ENCODE data around the gene BAK1.

Gene BAK1

DNA sequence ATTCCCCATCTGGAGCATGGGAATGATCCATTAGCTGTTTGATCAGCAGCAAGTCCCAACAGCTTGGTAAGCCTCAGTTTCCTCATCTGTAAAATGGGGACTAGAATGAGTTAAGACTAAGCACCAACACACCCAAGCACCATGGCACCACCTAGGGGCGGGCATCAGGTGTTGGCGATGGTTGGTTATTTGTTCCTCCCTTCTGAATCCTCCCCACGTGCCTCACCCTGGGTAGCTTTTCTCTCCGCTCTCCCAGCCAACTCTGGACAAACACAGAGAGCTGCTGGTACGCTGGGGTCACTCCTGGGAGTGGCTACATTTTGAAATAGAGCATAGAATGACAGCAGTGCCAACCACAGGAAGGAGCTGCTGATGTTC is 27.7 kb upstream of the BAK1 start:
- DNase-seq (ENCODE audit: low spot score) = peak; percentile 72
- TF ChIP-seq, protein P1, sequence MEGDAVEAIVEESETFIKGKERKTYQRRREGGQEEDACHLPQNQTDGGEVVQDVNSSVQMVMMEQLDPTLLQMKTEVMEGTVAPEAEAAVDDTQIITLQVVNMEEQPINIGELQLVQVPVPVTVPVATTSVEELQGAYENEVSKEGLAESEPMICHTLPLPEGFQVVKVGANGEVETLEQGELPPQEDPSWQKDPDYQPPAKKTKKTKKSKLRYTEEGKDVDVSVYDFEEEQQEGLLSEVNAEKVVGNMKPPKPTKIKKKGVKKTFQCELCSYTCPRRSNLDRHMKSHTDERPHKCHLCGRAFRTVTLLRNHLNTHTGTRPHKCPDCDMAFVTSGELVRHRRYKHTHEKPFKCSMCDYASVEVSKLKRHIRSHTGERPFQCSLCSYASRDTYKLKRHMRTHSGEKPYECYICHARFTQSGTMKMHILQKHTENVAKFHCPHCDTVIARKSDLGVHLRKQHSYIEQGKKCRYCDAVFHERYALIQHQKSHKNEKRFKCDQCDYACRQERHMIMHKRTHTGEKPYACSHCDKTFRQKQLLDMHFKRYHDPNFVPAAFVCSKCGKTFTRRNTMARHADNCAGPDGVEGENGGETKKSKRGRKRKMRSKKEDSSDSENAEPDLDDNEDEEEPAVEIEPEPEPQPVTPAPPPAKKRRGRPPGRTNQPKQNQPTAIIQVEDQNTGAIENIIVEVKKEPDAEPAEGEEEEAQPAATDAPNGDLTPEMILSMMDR (IDR thresholded peaks at IDR 0.05; ENCODE audit: borderline replicate concordance, control extremely low read depth, extremely low read depth, insufficient read depth, missing control alignments) = peak; percentile 37
- in situ Hi-C loops (cut with MboI; ENCODE audit: low sequenced_read_pairs, unreplicated experiment) = no loop called here

DNA sequence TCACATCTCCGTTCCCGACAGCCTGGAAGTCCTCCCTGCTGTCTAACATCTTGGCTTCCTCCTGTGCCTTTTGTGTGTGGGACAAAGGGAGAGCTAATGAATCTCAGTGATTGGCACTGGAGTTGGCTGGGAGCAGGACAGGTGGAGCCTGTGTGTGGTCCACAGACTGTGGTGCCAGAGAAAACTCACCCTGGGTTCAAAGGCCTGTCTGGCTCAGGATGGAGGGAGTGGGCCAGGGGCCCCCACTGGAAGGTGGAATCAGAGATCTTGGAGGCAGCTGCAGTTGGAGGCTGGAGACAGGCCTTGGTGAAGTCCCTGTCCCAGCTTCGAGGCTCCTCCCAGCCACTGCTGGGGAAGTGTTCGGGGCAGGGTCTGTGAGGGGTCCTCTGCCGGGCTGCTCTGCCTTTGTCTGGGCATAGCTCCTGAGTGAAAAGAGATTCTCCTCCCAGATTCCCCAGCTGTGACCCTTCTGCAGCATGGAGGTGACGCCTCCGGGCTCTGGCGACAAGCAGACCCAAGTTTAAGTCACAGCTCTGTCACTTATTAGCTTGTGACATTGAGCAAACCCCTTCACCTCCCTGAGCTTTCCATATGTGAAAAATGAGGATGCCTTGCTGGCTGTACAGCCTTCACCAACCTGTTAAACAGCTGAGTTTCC is 27.2 kb upstream of the BAK1 start:
- TF ChIP-seq, protein P1 (IDR thresholded peaks at IDR 0.05; ENCODE audit: borderline replicate concordance, control extremely low read depth, extremely low read depth, insufficient read depth, missing control alignments) = no peak
- in situ Hi-C loops (cut with MboI; ENCODE audit: low sequenced_read_pairs, unreplicated experiment) = no loop called here

DNA sequence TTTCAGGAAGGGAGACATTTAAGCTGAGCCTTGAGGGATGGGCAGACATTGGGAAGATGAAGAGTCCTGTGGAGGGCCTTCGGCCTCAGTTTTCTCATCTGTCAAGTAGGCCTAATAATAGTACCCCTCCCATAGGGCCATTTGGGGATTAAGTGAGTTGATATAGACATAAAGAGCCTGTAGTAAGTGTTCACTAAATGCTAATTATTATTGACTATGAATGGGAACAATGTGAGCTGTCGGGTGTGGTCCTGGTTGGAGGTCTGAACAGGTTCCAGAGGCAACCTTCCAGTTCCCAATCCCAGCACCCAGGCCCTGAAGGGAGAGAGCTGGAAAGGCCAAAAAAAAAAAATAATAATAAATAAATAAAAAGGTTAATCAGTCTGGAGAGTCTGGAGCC is 26.6 kb upstream of the BAK1 start:
- no peak for DNase-seq (ENCODE audit: low spot score)
- TF ChIP-seq, protein P1 (IDR thresholded peaks at IDR 0.05; ENCODE audit: borderline replicate concordance, control extremely low read depth, extremely low read depth, insufficient read depth, missing control alignments) = no peak
- in situ Hi-C loops (cut with MboI; ENCODE audit: low sequenced_read_pairs, unreplicated experiment) = no loop called here

More for the DNA sequence above, 27.2 kb upstream of the BAK1 start:
- no peak for DNase-seq (ENCODE audit: low spot score)

DNA sequence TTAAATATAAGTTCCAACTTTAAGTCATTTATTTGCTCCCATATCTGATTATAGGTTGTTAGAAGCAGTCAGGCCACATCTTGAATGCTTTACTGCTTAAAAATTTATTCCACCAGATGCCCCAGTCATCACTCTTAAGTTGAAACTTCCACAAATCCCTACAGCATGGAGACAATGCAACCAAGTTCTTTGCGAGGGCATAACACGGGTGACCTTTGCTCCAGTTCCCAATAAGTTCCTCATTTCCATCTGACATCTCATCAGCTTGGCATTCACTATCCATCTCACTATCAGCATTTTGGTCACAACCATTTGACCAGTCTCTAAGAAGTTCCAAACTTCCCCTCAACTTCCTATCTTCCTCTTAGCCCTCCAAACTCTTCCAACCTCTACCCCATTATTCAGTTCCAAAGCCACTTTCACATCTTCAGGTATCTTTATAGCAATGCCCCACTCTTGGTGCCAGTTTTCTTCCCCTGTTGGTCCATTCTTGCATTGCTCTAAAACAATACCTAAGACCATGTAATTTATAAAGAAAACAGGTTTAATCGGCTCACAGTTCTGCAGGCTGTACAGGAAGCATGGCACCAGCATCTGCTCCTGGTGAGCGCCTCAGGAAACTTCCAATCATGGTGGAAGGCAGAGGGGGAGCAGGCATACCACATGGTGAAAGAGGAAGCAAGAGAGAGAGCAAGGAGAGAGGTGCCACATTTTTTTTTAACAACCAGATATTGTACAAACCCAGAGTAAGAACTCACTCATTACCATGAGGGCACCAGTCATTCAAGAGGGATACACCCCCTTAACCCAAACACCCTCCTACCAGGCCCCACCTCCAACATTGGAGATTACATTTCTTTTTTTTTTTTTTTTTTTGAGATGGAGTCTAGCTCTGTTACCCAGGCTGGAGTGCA is 25.1 kb upstream of the BAK1 start:
- in situ Hi-C loops (cut with MboI; ENCODE audit: low sequenced_read_pairs, unreplicated experiment) = no loop called here
- TF ChIP-seq, protein P1 (IDR thresholded peaks at IDR 0.05; ENCODE audit: borderline replicate concordance, control extremely low read depth, extremely low read depth, insufficient read depth, missing control alignments) = no peak
- no peak for DNase-seq (ENCODE audit: low spot score)

DNA sequence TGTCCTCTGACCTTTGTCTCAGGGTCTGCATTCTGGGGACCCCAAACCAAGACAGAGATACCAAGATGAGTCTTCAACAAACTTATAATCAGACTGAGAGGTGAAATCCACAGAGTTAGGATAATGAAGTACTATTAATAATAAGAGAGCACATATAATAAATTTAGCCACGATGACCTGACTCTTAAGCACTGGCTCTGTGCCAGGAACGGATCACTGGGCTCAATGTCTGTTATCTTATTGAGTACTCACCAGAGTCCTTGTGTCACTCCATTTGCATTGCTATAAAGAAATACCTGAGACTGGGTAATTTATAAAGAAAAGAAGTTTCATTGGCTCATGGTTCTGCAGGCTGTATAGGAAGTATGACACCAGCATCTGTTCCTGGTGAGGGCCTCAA is 22.1 kb upstream of the BAK1 start:
- in situ Hi-C loops (cut with MboI; ENCODE audit: low sequenced_read_pairs, unreplicated experiment) = no loop called here
- TF ChIP-seq, protein P1 (IDR thresholded peaks at IDR 0.05; ENCODE audit: borderline replicate concordance, control extremely low read depth, extremely low read depth, insufficient read depth, missing control alignments) = no peak
- no peak for DNase-seq (ENCODE audit: low spot score)

DNA sequence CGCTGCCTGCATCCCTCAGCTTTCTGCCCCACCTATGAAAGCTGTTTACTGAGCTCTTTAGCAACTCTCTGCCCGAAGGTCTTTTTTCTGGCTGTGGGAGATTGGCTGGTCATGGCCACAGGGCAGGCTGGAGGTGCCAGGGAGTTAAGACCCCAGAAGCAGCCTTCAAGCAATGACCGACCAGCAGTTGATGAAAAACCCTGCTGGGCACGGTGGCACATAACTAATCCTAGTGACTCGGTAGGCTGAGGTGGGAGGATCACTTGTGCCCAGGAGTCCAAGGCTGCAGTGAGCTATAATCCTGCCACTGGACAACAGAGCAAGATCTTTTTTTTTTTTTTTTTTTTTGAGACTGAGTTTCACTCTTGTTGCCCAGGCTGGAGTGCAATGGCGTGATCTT is 20.7 kb upstream of the BAK1 start:
- DNase-seq (ENCODE audit: low spot score) = no peak
- in situ Hi-C loops (cut with MboI; ENCODE audit: low sequenced_read_pairs, unreplicated experiment) = no loop called here
- TF ChIP-seq, protein P1 (IDR thresholded peaks at IDR 0.05; ENCODE audit: borderline replicate concordance, control extremely low read depth, extremely low read depth, insufficient read depth, missing control alignments) = no peak

Data from GM13976 (cell line).